Body of pancreas (tissue), 4 donors: Measurements from ENCODE around the gene CNTNAP5. TPM values are rescaled to one million over a fixed set of nuclear protein-coding genes. Genes with fewer than 3 reads are reported as not detected.

Experiments used
- ATAC-seq: fragments of 150-250 bp; one replicate; pipeline ENCODE4 v1.9.1; 2016
- DNase-seq, 4 donors: peaks; one replicate each; pipeline ENCODE4 v3.0.0-alpha.2; 2019
- H3K27ac ChIP-seq, 4 donors: fragments of 200-600 bp; sonication (generic); 1 replicate in 3 of 4; 2 replicates in 1 of 4; pipeline versions ENCODE4 v1.5.1 to v1.6.1; 2016 to 2019; ENCODE audit warnings: mild to moderate bottlenecking in 1 of 4, mixed read lengths in 1 of 4, moderate library complexity in 1 of 4
- H3K27me3 ChIP-seq, 2 donors: fragments of 200-600 bp; sonication (generic); one replicate each; pipeline ENCODE4 v1.6.0; 2016; ENCODE audit warnings: mild to moderate bottlenecking in 1 of 2
- H3K36me3 ChIP-seq, 2 donors: fragments of 200-600 bp; sonication (generic); replicated peaks in 1 of 2; 2 replicates each; pipeline ENCODE4 v1.5.1; 2016; ENCODE audit warnings: low read depth in 2 of 2; ENCODE audit not compliant: insufficient read depth in 1 of 2
- H3K4me1 ChIP-seq: fragments of 200-600 bp; sonication (generic); one replicate; pipeline ENCODE4 v1.6.0; 2016
- H3K4me3 ChIP-seq, 2 donors: fragments of 200-600 bp; sonication (generic); 1 replicate in 1 of 2; 2 replicates in 1 of 2; pipeline ENCODE4 v1.5.1; 2016 to 2019
- H3K9me3 ChIP-seq, 3 donors: fragments of 200-600 bp; sonication (generic); 1 replicate in 2 of 3; 2 replicates in 1 of 3; pipeline ENCODE4 v1.5.1; 2016
- CTCF ChIP-seq, 7 experiments: fragments of 450-650 bp in 4 of 7; fragments of 200-600 bp in 3 of 7; sonication (generic) in 3 of 7; IDR thresholded peaks; one replicate each; pipeline ENCODE4 v1.5.1; 2016 to 2019; ENCODE audit warnings: antibody characterized with exemption in 7 of 7
- POLR2A ChIP-seq, 3 donors: fragments of 450-650 bp; IDR thresholded peaks; one replicate each; pipeline ENCODE4 v1.6.1; 2016; ENCODE audit warnings: antibody characterized with exemption in 3 of 3, mild to moderate bottlenecking in 2 of 3
- WGBS, 2 donors: methylation state at CpG; one replicate each; pipeline ENCODE4 v1.1.5; 2017; 5-methylcytosine and 5-hydroxymethylcytosine counted together
- intact Hi-C: fragments of 100-400 bp; cut with DNase I; formaldehyde crosslinking; loops from one replicate; pipeline ENCODE4 v1.15.1; 2023
- total RNA-seq, 2 donors: library from RNA; depleted of rRNA; stranded (reverse); fragments of >200 nt; gene quantifications; one replicate each; pipeline ENCODE4 v1.1.0, GENCODE V29; 2016

The CNTNAP5 gene
- total RNA-seq, 2 donors from 2014 or later, result 0.26 to 0.33 TPM

GRCh38 chr2:124001696-124002430 is 23.2 kb upstream of the CNTNAP5 start:
- TF ChIP-seq CTCF (IDR thresholded peaks at IDR 0.05) (no peak), POLR2A (IDR thresholded peaks at IDR 0.05) (no peak)
- intact Hi-C loops, result no loop called here
- no peaks in the 10 kb centered on the region for H3K9me3 ChIP-seq
- no peak overlapping the region for H3K27ac ChIP-seq
- 65 to 71% methylated on average over 11 of the region's 11 CpGs for WGBS, 2 donors
- no peaks in the 10 kb centered on the region for H3K27me3 ChIP-seq
- no peak overlapping the region for H3K4me3 ChIP-seq
- no peaks in the 10 kb centered on the region for H3K36me3 ChIP-seq
- DNase-seq, result peak in 2 of 4 donors; percentile 25 to 32
- H3K4me1 ChIP-seq, result no peaks in the 10 kb centered on the region
- no peak for ATAC-seq

- H3K36me3 ChIP-seq, result no peaks in the 10 kb centered on the region
- H3K27ac ChIP-seq, result no peak overlapping the region
- peaks cover 0 to 3% of the 10 kb centered on the region in 2 donors for H3K27me3 ChIP-seq
- ATAC-seq, result no peak
- H3K4me1 ChIP-seq, result no peaks in the 10 kb centered on the region
- no peak overlapping the region for H3K4me3 ChIP-seq
- no peak for DNase-seq
- TF ChIP-seq CTCF (IDR thresholded peaks at IDR 0.05), result no peak
- TF ChIP-seq POLR2A (IDR thresholded peaks at IDR 0.05), result no peak
- intact Hi-C loops, result no loop called here
- H3K9me3 ChIP-seq, result no peaks in the 10 kb centered on the region
Observed at GRCh38 chr2:124018890-124019289, 6.2 kb upstream of the CNTNAP5 start.

GRCh38 chr2:124024561-124025170 is 421 bp upstream of the CNTNAP5 start:
- TF ChIP-seq POLR2A (IDR thresholded peaks at IDR 0.05) (no peak), CTCF (IDR thresholded peaks at IDR 0.05) (no peak)
- no peaks in the 10 kb centered on the region for H3K36me3 ChIP-seq
- H3K27ac ChIP-seq, result no peak overlapping the region
- DNase-seq, result no peak
- H3K4me1 ChIP-seq, result peaks cover 10% of the 10 kb centered on the region
- peak overlapping the region in 1 of 2 donors; percentile 8 for H3K4me3 ChIP-seq
- no peaks in the 10 kb centered on the region for H3K9me3 ChIP-seq
- peaks cover 0 to 14% of the 10 kb centered on the region in 2 donors for H3K27me3 ChIP-seq
- whole genome bisulfite sequencing, 2 donors, result 1 to 2% methylated on average over 31 to 36 of the region's 36 CpGs
- intact Hi-C loops, result no loop called here
- no peak for ATAC-seq

GRCh38 chr2:124025891-124026434 is 876 bp downstream of the CNTNAP5 start:
- H3K4me1 ChIP-seq, result peaks cover 10% of the 10 kb centered on the region
- no peak for ATAC-seq
- no peak overlapping the region for H3K4me3 ChIP-seq
- no peak for DNase-seq
- intact Hi-C loops, result no loop called here
- no peaks in the 10 kb centered on the region for H3K36me3 ChIP-seq
- peaks cover 0 to 14% of the 10 kb centered on the region in 2 donors for H3K27me3 ChIP-seq
- 30 to 42% methylated on average over 13 to 14 of the region's 14 CpGs for WGBS, 2 donors
- H3K9me3 ChIP-seq, result no peaks in the 10 kb centered on the region
- no peak overlapping the region for H3K27ac ChIP-seq
- TF ChIP-seq POLR2A (IDR thresholded peaks at IDR 0.05) (no peak), CTCF (IDR thresholded peaks at IDR 0.05) (no peak)
